K562 (cell line): Measurements from ENCODE around the gene ANK2. TPM values are rescaled to one million over a fixed set of nuclear protein-coding genes. Genes with fewer than 3 reads are reported as not detected.

Experiments used
- ATAC-seq: fragments of 200-7000 bp; cut with Tn5 transposase; 3 replicates; pipeline ENCODE4 v1.9.1; 2020; ENCODE audit warnings: moderate library complexity
- BruUV-seq: library from RNA; stranded (reverse); fragments of 400-500 nt; replicated peaks from 2 replicates; lab custom pipeline; 2021; lab: Mats Ljungman, UMichigan
- CTCF ChIA-PET: fragments of 300-600 bp; formaldehyde crosslinking; extraction: SDS; loops from one replicate; lab custom pipeline; 2021; ENCODE audit warnings: low intra/inter-chr PET ratio; lab: Yijun Ruan, JAX
- POLR2A ChIA-PET: fragments of 300-600, 350-650 bp; sonication (Branson Sonifier 250); formaldehyde crosslinking; extraction: SDS; loops from one replicate; lab custom pipeline; 2021; ENCODE audit warnings: antibody characterized with exemption, inconsistent platforms; lab: Yijun Ruan, JAX
- DNase-seq, 4 experiments: peaks; one replicate each; pipeline versions ENCODE4 v3.0.0 to v3.0.0-alpha.2; 2011 to 2018; ENCODE audit warnings: low spot score in 3 of 4, mixed read lengths in 3 of 4; ENCODE audit errors: extremely low read depth in 1 of 4
- FAIRE-seq: peaks from 2 replicates; lab custom pipeline; 2011; peaks lifted over from hg19 to GRCh38; lab: Jason Lieb, UNC
- H2AFZ ChIP-seq: 2 replicates; pipeline ENCODE4 v1.6.0; 2011; ENCODE audit warnings: low read depth, low read length, control low read depth, inconsistent platforms
- H3K27ac ChIP-seq: fragments of 200-600 bp; 3 replicates; pipeline ENCODE4 v1.8.0; 2011; ENCODE audit warnings: low read depth, mild to moderate bottlenecking, control low read depth, inconsistent platforms, low read length, moderate library complexity, mixed read lengths; ENCODE audit errors: extremely low read depth
- H3K27me3 ChIP-seq, 2 experiments: fragments of 300-600 bp in 1 of 2; 2 replicates in 1 of 2; 3 replicates in 1 of 2; pipeline versions ENCODE4 v1.6.0 to v1.8.0; 2011; ENCODE audit warnings: inconsistent platforms in 2 of 2, low read length in 2 of 2, mild to moderate bottlenecking in 1 of 2, mixed read lengths in 1 of 2, moderate library complexity in 1 of 2; ENCODE audit not compliant: control insufficient read depth in 2 of 2, insufficient read depth in 2 of 2
- H3K36me3 ChIP-seq: fragments of 300-600 bp; 3 replicates; pipeline ENCODE4 v1.8.0; 2011; ENCODE audit warnings: mild to moderate bottlenecking, low read length, inconsistent platforms; ENCODE audit not compliant: control insufficient read depth, insufficient read depth
- H3K4me1 ChIP-seq, 2 experiments: fragments of 200-600 bp in 1 of 2; replicated peaks in 1 of 2; 2 replicates in 1 of 2; 3 replicates in 1 of 2; pipeline versions ENCODE4 v1.5.1 to v1.8.0; 2011; ENCODE audit warnings: inconsistent platforms in 2 of 2, low read length in 2 of 2, mild to moderate bottlenecking in 1 of 2, mixed read lengths in 1 of 2, moderate library complexity in 1 of 2; ENCODE audit not compliant: control insufficient read depth in 2 of 2, insufficient read depth in 2 of 2
- H3K4me2 ChIP-seq: 2 replicates; pipeline ENCODE4 v1.6.1; 2011; ENCODE audit warnings: low read length, control low read depth, inconsistent platforms, mixed read lengths; ENCODE audit not compliant: insufficient read depth
- H3K4me3 ChIP-seq: fragments of 200-600 bp; sonication (generic), shearing (Covaris generic); 2 replicates; pipeline ENCODE4 v1.5.1; 2016; ENCODE audit warnings: control low read depth, inconsistent platforms
- H3K79me2 ChIP-seq: fragments of 200-600 bp; 3 replicates; pipeline ENCODE4 v1.8.0; 2011; ENCODE audit warnings: low read length, inconsistent platforms; ENCODE audit not compliant: control insufficient read depth, insufficient read depth
- H3K9ac ChIP-seq, 2 experiments: 2 replicates each; pipeline versions ENCODE4 v1.6.0 to v1.6.1; 2011; ENCODE audit warnings: low read depth in 2 of 2, low read length in 2 of 2, control low read depth in 1 of 2, inconsistent platforms in 1 of 2, mild to moderate bottlenecking in 1 of 2, mixed read lengths in 1 of 2; ENCODE audit not compliant: insufficient read depth in 1 of 2
- H3K9me1 ChIP-seq: one replicate; pipeline ENCODE4 v1.6.0; 2011; ENCODE audit warnings: inconsistent platforms, mild to moderate bottlenecking, low read length, moderate library complexity; ENCODE audit not compliant: control insufficient read depth, insufficient read depth
- H3K9me3 ChIP-seq: replicated peaks from 2 replicates; pipeline ENCODE4 v1.5.1; 2011; ENCODE audit warnings: low read depth, low read length, inconsistent platforms; ENCODE audit not compliant: control insufficient read depth, insufficient read depth
- H4K20me1 ChIP-seq: replicated peaks from 2 replicates; pipeline ENCODE4 v1.6.1; 2011; ENCODE audit warnings: low read length, inconsistent platforms, mixed read lengths; ENCODE audit not compliant: control insufficient read depth, insufficient read depth
- FUS ChIP-seq: fragments of 200-400 bp; formaldehyde crosslinking; optimal IDR thresholded peaks from 2 replicates; pipeline ENCODE3; 2017; ENCODE audit warnings: low read depth, low read length
- HLTF ChIP-seq: fragments of 450-650 bp; IDR thresholded peaks from 2 replicates; pipeline ENCODE4 v1.6.1; 2016
- HNRNPUL1 ChIP-seq: fragments of 200-400 bp; formaldehyde crosslinking; IDR thresholded peaks from 2 replicates; pipeline ENCODE4 v1.6.1; 2017; ENCODE audit warnings: low read length
- IRF2 ChIP-seq: sonication (generic); formaldehyde crosslinking; IDR thresholded peaks from 2 replicates; pipeline ENCODE4 v1.8.1; 2022; ENCODE audit warnings: mild to moderate bottlenecking, missing genetic modification reagents
- MCM3 ChIP-seq: fragments of 450-650 bp; IDR thresholded peaks from 2 replicates; pipeline ENCODE4 v1.6.1; 2016
- POLR2AphosphoS2 ChIP-seq: IDR thresholded peaks from 2 replicates; pipeline ENCODE4 v1.6.1; 2012; ENCODE audit warnings: low read length, improper control_type of control experiment
- RB1 ChIP-seq: fragments of 450-650 bp; IDR thresholded peaks from 2 replicates; pipeline ENCODE4 v1.6.1; 2017; ENCODE audit warnings: low read depth, mild to moderate bottlenecking
- RCOR1 ChIP-seq, 2 experiments: IDR thresholded peaks; 2 replicates each; pipeline ENCODE4 v1.6.1; 2012; ENCODE audit warnings: low read depth in 2 of 2, low read length in 2 of 2, borderline replicate concordance in 1 of 2, improper control_type of control experiment in 1 of 2
- RFX1 ChIP-seq: fragments of 450-650 bp; IDR thresholded peaks from 2 replicates; pipeline ENCODE4 v1.6.1; 2016; ENCODE audit warnings: mild to moderate bottlenecking, moderate library complexity
- TRIM28 ChIP-seq: fragments of 450-650 bp; IDR thresholded peaks from 2 replicates; pipeline ENCODE4 v1.6.1; 2017
- TSC22D4 ChIP-seq: fragments of 450-650 bp; IDR thresholded peaks from 2 replicates; pipeline ENCODE4 v1.6.1; 2016; ENCODE audit warnings: missing genetic modification characterization, missing biosample characterization, control low read depth
- U2AF2 ChIP-seq: fragments of 200-400 bp; formaldehyde crosslinking; optimal IDR thresholded peaks from 2 replicates; pipeline ENCODE3; 2017; ENCODE audit warnings: low read depth, mild to moderate bottlenecking, low read length
- ZNF592 ChIP-seq: fragments of 450-650 bp; IDR thresholded peaks from 2 replicates; pipeline ENCODE4 v1.6.1; 2017; ENCODE audit warnings: antibody characterized with exemption, mild to moderate bottlenecking
- WGBS: fragments of 100-300 bp; shearing (Covaris generic); methylation state at CpG from one replicate; pipeline ENCODE4 v1.1.6; 2016; ENCODE audit warnings: low coverage, mixed read lengths; ENCODE audit not compliant: insufficient coverage; ENCODE audit errors: missing lambda C conversion rate; 5-methylcytosine and 5-hydroxymethylcytosine counted together
- in situ Hi-C: fragments of 300-500 bp; cut with MboI; formaldehyde crosslinking; loops from 4 replicates; pipeline ENCODE4 v1.15.0; 2018; ENCODE audit warnings: inconsistent platforms, mixed read lengths
- intact Hi-C: fragments of 100-400 bp; cut with micrococcal nuclease; formaldehyde crosslinking; loops from 2 replicates; pipeline ENCODE4 v1.14.2; 2022
- polyA plus RNA-seq, 8 experiments: library from polyadenylated mRNA; depleted of rRNA in 4 of 8; stranded (reverse) in 5 of 8; unstranded in 3 of 8; fragments of >200 nt; fragmentation: Nextera tagmentation in 2 of 8; fragmentation: Illumina TruSeq in 1 of 8; extraction: Ambion mirVana in 2 of 8; extraction: Trizol in 1 of 8; gene quantifications; 2 replicates each; pipeline versions ENCODE4 v1.2.1 to v1.2.3, GENCODE V29; 2011 to 2014; ENCODE audit warnings: inconsistent platforms in 1 of 8, missing spikeins in 1 of 8
- total RNA-seq, 7 experiments: library from RNA; depleted of rRNA in 6 of 7; stranded (reverse); fragments of >200 nt in 6 of 7; fragmentation: Illumina TruSeq in 2 of 7; extraction: Trizol in 2 of 7; gene quantifications; 2 replicates each; pipeline versions ENCODE4 v1.2.1 to v1.2.3, GENCODE V29; 2011 to 2021; ENCODE audit warnings: low replicate concordance in 1 of 7

Gene ANK2
- total and polyA plus RNA-seq, 9 of the 15 experiments (the other 6 are each of a cell fraction or from before 2014, with no cell fraction given): 0.07 to 0.24 TPM; not detected in 7

GRCh38 chr4:113276464-113277170 lies 227.2 kb downstream of the ANK2 start:
- no peak for ATAC-seq
- POLR2A ChIA-PET: no interaction called here
- Histone ChIP-seq H3K4me2 (no peak overlapping the region), H3K36me3 (no peaks in the 10 kb centered on the region), H4K20me1 (no peaks in the 10 kb centered on the region), H3K9me1 (no peaks in the 10 kb centered on the region), H3K4me1 (no peaks in the 10 kb centered on the region), H2AFZ (no peak overlapping the region), H3K4me3 (no peak overlapping the region), H3K9me3 (no peaks in the 10 kb centered on the region; the same call in 1 of the 2 replicates), H3K79me2 (no peaks in the 10 kb centered on the region), H3K27ac (no peak overlapping the region), H3K9ac (no peak overlapping the region), H3K27me3 (no peaks in the 10 kb centered on the region)
- in situ Hi-C loops: no loop called here
- no TSS peak for BruUV-seq
- intact Hi-C loops: loop anchor here (5.0 to 10.0 kb wide), 2 partner anchors 1108 to 1421 kb away; no protein-coding TSS in a partner anchor
- TF ChIP-seq ZNF592: no peak
- no peak for TF ChIP-seq RCOR1 (IDR thresholded peaks at IDR 0.05; ENCODE audit: borderline replicate concordance in 1 of 2, low read depth in 2 of 2, low read length in 2 of 2)
- no peak for TF ChIP-seq U2AF2
- no peak for TF ChIP-seq RB1
- TF ChIP-seq FUS: no peak
- no peak for TF ChIP-seq HLTF
- TF ChIP-seq TSC22D4 (tag): no peak
- no peak for TF ChIP-seq RFX1
- no peak for TF ChIP-seq MCM3
- no peak for TF ChIP-seq TRIM28
- TF ChIP-seq HNRNPUL1: no peak
- TF ChIP-seq IRF2: no peak
- no peak for TF ChIP-seq POLR2AphosphoS2
- WGBS: 0% methylated on average over 7 of the region's 7 CpGs
- no peak for FAIRE-seq
- DNase-seq: no peak
- CTCF ChIA-PET: no interaction called here
